ENCODE results near the gene ADAMTS13.

The ADAMTS13 gene

GRCh38 chr9:133489253-133490190 is 67.4 kb downstream of the ADAMTS13 start:
- DNase-seq (ENCODE audit: low read depth in 3 of 3) = no peak

- no peak for DNase-seq (ENCODE audit: low read depth in 3 of 3)
These were observed 68.1 kb downstream of the ADAMTS13 start for GRCh38 chr9:133490201-133490681.

GRCh38 chr9:133490865-133491655 is 68.9 kb downstream of the ADAMTS13 start:
- no peak for DNase-seq (ENCODE audit: low read depth in 3 of 3)

- no peak for DNase-seq (ENCODE audit: low read depth in 3 of 3)
These were observed 69.4 kb downstream of the ADAMTS13 start for GRCh38 chr9:133491656-133491925.

GRCh38 chr9:133492061-133493021 is 70.2 kb downstream of the ADAMTS13 start:
- DNase-seq (ENCODE audit: low read depth in 3 of 3) = no peak

- DNase-seq (ENCODE audit: low read depth in 3 of 3) = no peak
These were observed 71.3 kb downstream of the ADAMTS13 start for GRCh38 chr9:133493428-133493827.

- no peak for DNase-seq (ENCODE audit: low read depth in 3 of 3)
These were observed 71.8 kb downstream of the ADAMTS13 start for GRCh38 chr9:133493845-133494540.

GRCh38 chr9:133494636-133495326 is 72.6 kb downstream of the ADAMTS13 start:
- no peak for DNase-seq (ENCODE audit: low read depth in 3 of 3)

- no peak for DNase-seq (ENCODE audit: low read depth in 3 of 3)
These were observed 73.4 kb downstream of the ADAMTS13 start for GRCh38 chr9:133495327-133496293.

- DNase-seq (ENCODE audit: low read depth in 3 of 3) = no peak
These were observed 75.0 kb downstream of the ADAMTS13 start for GRCh38 chr9:133496861-133497842.

GRCh38 chr9:133499132-133499891 is 77.1 kb downstream of the ADAMTS13 start:
- DNase-seq (ENCODE audit: low read depth in 3 of 3) = no peak

GRCh38 chr9:133499892-133500270 is 77.7 kb downstream of the ADAMTS13 start:
- DNase-seq (ENCODE audit: low read depth in 3 of 3) = no peak

GRCh38 chr9:133502112-133502511 is 79.9 kb downstream of the ADAMTS13 start:
- no peak for DNase-seq (ENCODE audit: low read depth in 3 of 3)

GRCh38 chr9:133505186-133505830 is 83.1 kb downstream of the ADAMTS13 start:
- no peak for DNase-seq (ENCODE audit: low read depth in 3 of 3)

GRCh38 chr9:133505901-133506652 is 83.9 kb downstream of the ADAMTS13 start:
- DNase-seq (ENCODE audit: low read depth in 3 of 3) = no peak

GRCh38 chr9:133506653-133507038 is 84.5 kb downstream of the ADAMTS13 start:
- DNase-seq (ENCODE audit: low read depth in 3 of 3) = no peak
